ENCODE results near the gene SCFD2. TPM values are rescaled to one million over a fixed set of nuclear protein-coding genes. Genes with fewer than 3 reads are reported as not detected.

Gene SCFD2
- total RNA-seq, 1 experiment from 2014 or later: 8.1 TPM

DNA sequence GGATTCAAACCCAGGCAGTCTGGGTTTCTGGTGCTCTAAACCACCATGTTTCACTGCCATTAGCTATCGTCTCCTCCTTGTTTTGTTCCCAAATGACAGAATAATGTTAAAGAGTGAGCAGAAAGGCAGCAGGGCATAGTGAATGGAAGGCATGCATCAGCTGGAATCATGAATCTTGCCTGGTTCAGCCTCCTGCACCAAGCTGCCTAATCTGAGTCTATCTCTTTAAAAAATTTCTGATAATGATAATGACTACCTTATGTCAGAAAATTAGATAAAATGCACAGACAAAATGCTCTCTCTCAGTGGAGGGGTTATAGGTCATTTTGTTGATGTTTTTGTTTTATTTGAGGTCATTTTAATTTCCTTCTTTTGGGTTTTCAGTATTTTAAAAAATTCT lies 316.3 kb downstream of the SCFD2 start:
- Histone ChIP-seq H3K4me1 (replicated peaks; ENCODE audit: insufficient read depth) (no peaks in the 10 kb centered on the region), H3K27ac (no peak overlapping the region), H3K36me3 (ENCODE audit: low read depth) (no peaks in the 10 kb centered on the region), H3K9me2 (ENCODE audit: insufficient read depth) (no peaks in the 10 kb centered on the region), H3K27me3 (ENCODE audit: insufficient read depth, low read depth) (no peaks in the 10 kb centered on the region), H3K79me2 (ENCODE audit: low read depth) (no peaks in the 10 kb centered on the region), H4K20me1 (ENCODE audit: insufficient read depth) (no peaks in the 10 kb centered on the region), H3K4me2 (no peak overlapping the region), H2AFZ (no peak overlapping the region), H3K9me3 (ENCODE audit: insufficient read depth, low read depth) (no peaks in the 10 kb centered on the region), H3F3A (ENCODE audit: insufficient read depth, low read depth) (no peaks in the 10 kb centered on the region), H3K4me3 (no peak overlapping the region)
- BruUV-seq (replicated peaks): no TSS peak
- no peak for DNase-seq
- CTCF ChIA-PET: no interaction called here
- TF ChIP-seq EZH2 (IDR thresholded peaks at IDR 0.05; ENCODE audit: low read depth): no peak
- TF ChIP-seq, protein P1, sequence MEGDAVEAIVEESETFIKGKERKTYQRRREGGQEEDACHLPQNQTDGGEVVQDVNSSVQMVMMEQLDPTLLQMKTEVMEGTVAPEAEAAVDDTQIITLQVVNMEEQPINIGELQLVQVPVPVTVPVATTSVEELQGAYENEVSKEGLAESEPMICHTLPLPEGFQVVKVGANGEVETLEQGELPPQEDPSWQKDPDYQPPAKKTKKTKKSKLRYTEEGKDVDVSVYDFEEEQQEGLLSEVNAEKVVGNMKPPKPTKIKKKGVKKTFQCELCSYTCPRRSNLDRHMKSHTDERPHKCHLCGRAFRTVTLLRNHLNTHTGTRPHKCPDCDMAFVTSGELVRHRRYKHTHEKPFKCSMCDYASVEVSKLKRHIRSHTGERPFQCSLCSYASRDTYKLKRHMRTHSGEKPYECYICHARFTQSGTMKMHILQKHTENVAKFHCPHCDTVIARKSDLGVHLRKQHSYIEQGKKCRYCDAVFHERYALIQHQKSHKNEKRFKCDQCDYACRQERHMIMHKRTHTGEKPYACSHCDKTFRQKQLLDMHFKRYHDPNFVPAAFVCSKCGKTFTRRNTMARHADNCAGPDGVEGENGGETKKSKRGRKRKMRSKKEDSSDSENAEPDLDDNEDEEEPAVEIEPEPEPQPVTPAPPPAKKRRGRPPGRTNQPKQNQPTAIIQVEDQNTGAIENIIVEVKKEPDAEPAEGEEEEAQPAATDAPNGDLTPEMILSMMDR (conservative IDR thresholded peaks at IDR 0.05): no peak
- intact Hi-C loops (cut with micrococcal nuclease; ENCODE audit: unreplicated experiment): no loop called here
- POLR2A ChIA-PET (ENCODE audit: unreplicated experiment): no interaction called here

DNA sequence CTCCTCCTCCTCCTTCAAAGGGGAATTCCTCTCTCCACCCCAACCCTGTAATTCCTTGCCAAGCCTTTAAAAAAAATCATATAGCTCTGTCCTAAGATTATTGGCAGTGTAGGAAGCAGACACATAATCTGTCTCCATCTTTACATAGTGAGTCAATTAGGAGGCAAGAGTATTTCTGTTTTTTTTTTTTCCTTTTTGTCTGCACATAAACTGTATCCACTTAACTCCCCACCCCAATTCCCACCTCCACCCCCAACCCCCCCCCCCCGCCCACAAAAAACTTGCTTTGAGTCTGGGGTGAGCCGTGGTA lies 321.3 kb downstream of the SCFD2 start:
- BruUV-seq (replicated peaks): no TSS peak
- Histone ChIP-seq H3K4me2 (no peak overlapping the region), H4K20me1 (ENCODE audit: insufficient read depth) (no peaks in the 10 kb centered on the region), H2AFZ (no peak overlapping the region), H3K27me3 (ENCODE audit: insufficient read depth, low read depth) (no peaks in the 10 kb centered on the region), H3K27ac (no peak overlapping the region), H3K9me3 (ENCODE audit: insufficient read depth, low read depth) (no peaks in the 10 kb centered on the region), H3F3A (ENCODE audit: insufficient read depth, low read depth) (no peaks in the 10 kb centered on the region), H3K79me2 (ENCODE audit: low read depth) (no peaks in the 10 kb centered on the region), H3K9me2 (ENCODE audit: insufficient read depth) (no peaks in the 10 kb centered on the region), H3K36me3 (ENCODE audit: low read depth) (no peaks in the 10 kb centered on the region), H3K4me3 (no peak overlapping the region), H3K4me1 (replicated peaks; ENCODE audit: insufficient read depth) (no peaks in the 10 kb centered on the region)
- intact Hi-C loops (cut with micrococcal nuclease; ENCODE audit: unreplicated experiment): no loop called here
- ChIA-PET CTCF (interaction anchor here (0.7 kb wide), 1 partner anchor 151 kb away, joined by 8 read pairs; no protein-coding TSS in a partner anchor), POLR2A (ENCODE audit: unreplicated experiment) (interaction anchor here (0.5 kb wide), 1 partner anchor 623 kb away, joined by 3 read pairs; no protein-coding TSS in a partner anchor)
- DNase-seq: no peak
- TF ChIP-seq EZH2 (IDR thresholded peaks at IDR 0.05; ENCODE audit: low read depth): no peak
- TF ChIP-seq, protein P1 (conservative IDR thresholded peaks at IDR 0.05): no peak

- no peak for TF ChIP-seq EZH2 (IDR thresholded peaks at IDR 0.05; ENCODE audit: low read depth)
- TF ChIP-seq, protein P1 (conservative IDR thresholded peaks at IDR 0.05): no peak
- H3K9me3 ChIP-seq (ENCODE audit: insufficient read depth, low read depth): no peaks in the 10 kb centered on the region
- intact Hi-C loops (cut with micrococcal nuclease; ENCODE audit: unreplicated experiment): no loop called here
- no peaks in the 10 kb centered on the region for H3K27me3 ChIP-seq (ENCODE audit: insufficient read depth, low read depth)
- no TSS peak for BruUV-seq (replicated peaks)
- H3K9me2 ChIP-seq (ENCODE audit: insufficient read depth): no peaks in the 10 kb centered on the region
- no peak overlapping the region for H3K4me2 ChIP-seq
- ChIA-PET CTCF (interaction anchor here (0.7 kb wide), 1 partner anchor 152 kb away, joined by 8 read pairs; no protein-coding TSS in a partner anchor), POLR2A (ENCODE audit: unreplicated experiment) (no interaction called here)
- H3F3A ChIP-seq (ENCODE audit: insufficient read depth, low read depth): no peaks in the 10 kb centered on the region
- no peak overlapping the region for H3K4me3 ChIP-seq
- H4K20me1 ChIP-seq (ENCODE audit: insufficient read depth): no peaks in the 10 kb centered on the region
- H3K27ac ChIP-seq: no peak overlapping the region
- H2AFZ ChIP-seq: no peak overlapping the region
- no peaks in the 10 kb centered on the region for H3K79me2 ChIP-seq (ENCODE audit: low read depth)
- no peaks in the 10 kb centered on the region for H3K36me3 ChIP-seq (ENCODE audit: low read depth)
- DNase-seq: no peak
- H3K4me1 ChIP-seq (replicated peaks; ENCODE audit: insufficient read depth): no peaks in the 10 kb centered on the region
Measured at GRCh38 chr4:53043891-53044650, 321.8 kb downstream of the SCFD2 start.

Data from PC-9 (cell line).